Endothelial cell of umbilical vein (primary cell): ENCODE data around the gene RBM47. TPM values are rescaled to one million over a fixed set of nuclear protein-coding genes. Genes with fewer than 3 reads are reported as not detected.

Experiments used
- BruUV-seq: library from RNA; stranded (reverse); fragments of 400-500 nt; replicated peaks from 2 replicates; lab custom pipeline; 2021; lab: Mats Ljungman, UMichigan
- CTCF ChIA-PET: fragments of 300-600, 350-600 bp; sonication (Branson Sonifier 250); formaldehyde crosslinking; loops from one replicate; lab custom pipeline; 2021; ENCODE audit warnings: antibody characterized with exemption, inconsistent platforms; lab: Charles Lee
- POLR2A ChIA-PET: fragments of 300-600, 350-600 bp; sonication (Branson Sonifier 250); formaldehyde crosslinking; loops from one replicate; lab custom pipeline; 2021; ENCODE audit warnings: antibody characterized with exemption, inconsistent platforms; lab: Charles Lee
- DNase-seq: peaks from one replicate; pipeline ENCODE4 v3.0.0-alpha.2; 2011; ENCODE audit warnings: low read depth, low spot score
- FAIRE-seq: peaks from 2 replicates; lab custom pipeline; 2011; peaks lifted over from hg19 to GRCh38; lab: Jason Lieb, UNC
- H2AFZ ChIP-seq: 2 replicates; pipeline ENCODE4 v1.6.0; 2012; ENCODE audit warnings: low read depth, low read length, control low read depth, inconsistent platforms
- H3K27ac ChIP-seq: 2 replicates; pipeline ENCODE4 v1.5.1; 2011; ENCODE audit warnings: low read depth, mild to moderate bottlenecking, control low read depth, low read length, moderate library complexity; ENCODE audit not compliant: insufficient read depth
- H3K27me3 ChIP-seq, 2 experiments: 2 replicates each; pipeline versions ENCODE4 v1.6.0 to v1.6.1; 2011; ENCODE audit warnings: low read length in 2 of 2, mixed read lengths in 1 of 2; ENCODE audit not compliant: control insufficient read depth in 2 of 2, insufficient read depth in 2 of 2
- H3K36me3 ChIP-seq, 2 experiments: 2 replicates in 1 of 2; 3 replicates in 1 of 2; pipeline ENCODE4 v1.5.1; 2011; ENCODE audit warnings: low read length in 2 of 2, mild to moderate bottlenecking in 1 of 2, moderate library complexity in 1 of 2; ENCODE audit not compliant: control insufficient read depth in 2 of 2, insufficient read depth in 2 of 2; ENCODE audit errors: extremely low read depth in 1 of 2
- H3K4me1 ChIP-seq: 3 replicates; pipeline ENCODE4 v1.5.1; 2011; ENCODE audit warnings: mild to moderate bottlenecking, low read length; ENCODE audit not compliant: control insufficient read depth, insufficient read depth; ENCODE audit errors: extremely low read depth
- H3K4me2 ChIP-seq: 2 replicates; pipeline ENCODE4 v1.6.1; 2011; ENCODE audit warnings: low read length, control low read depth, mixed read lengths; ENCODE audit not compliant: insufficient read depth
- H3K4me3 ChIP-seq, 3 experiments: fragments of 200-600 bp in 1 of 3; sonication (generic), shearing (Covaris generic) in 1 of 3; replicated peaks in 1 of 3; 2 replicates each; pipeline ENCODE4 v1.5.1; 2011 to 2016; ENCODE audit warnings: control low read depth in 3 of 3, low read length in 3 of 3, mild to moderate bottlenecking in 2 of 3, inconsistent platforms in 1 of 3, low read depth in 1 of 3, moderate library complexity in 1 of 3; ENCODE audit not compliant: insufficient read depth in 1 of 3
- H3K79me2 ChIP-seq: 2 replicates; pipeline ENCODE4 v1.6.0; 2012; ENCODE audit warnings: low read length, inconsistent platforms; ENCODE audit not compliant: control insufficient read depth, insufficient read depth
- H3K9ac ChIP-seq: replicated peaks from 2 replicates; pipeline ENCODE3; 2011; ENCODE audit warnings: low read length, control low read depth; ENCODE audit not compliant: insufficient read depth; ENCODE audit errors: extremely low read depth
- H3K9me1 ChIP-seq: replicated peaks from 3 replicates; pipeline ENCODE4 v1.6.0; 2011; ENCODE audit warnings: mild to moderate bottlenecking, low read length; ENCODE audit not compliant: control insufficient read depth, insufficient read depth; ENCODE audit errors: extremely low read depth
- H3K9me3 ChIP-seq: replicated peaks from 2 replicates; pipeline ENCODE4 v1.5.1; 2012; ENCODE audit warnings: low read length, inconsistent platforms; ENCODE audit not compliant: control insufficient read depth, insufficient read depth
- H4K20me1 ChIP-seq: replicated peaks from 2 replicates; pipeline ENCODE3; 2011; ENCODE audit warnings: mild to moderate bottlenecking, low read length; ENCODE audit not compliant: control insufficient read depth, insufficient read depth; ENCODE audit errors: extremely low read depth
- CTCF ChIP-seq, 2 donors: IDR thresholded peaks; 1 replicate in 1 of 2; 2 replicates in 1 of 2; pipeline ENCODE4 v1.5.1; 2011; ENCODE audit warnings: low read length in 2 of 2, mild to moderate bottlenecking in 2 of 2, moderate library complexity in 2 of 2, control low read depth in 1 of 2, inconsistent platforms in 1 of 2, low read depth in 1 of 2; ENCODE audit not compliant: insufficient read depth in 1 of 2; ENCODE audit errors: extremely low read depth in 1 of 2
- EZH2 ChIP-seq: IDR thresholded peaks from 2 replicates; pipeline ENCODE4 v1.6.1; 2012; ENCODE audit warnings: borderline replicate concordance, low read depth, mild to moderate bottlenecking, moderate library complexity, low read length, inconsistent platforms; ENCODE audit not compliant: severe bottlenecking
- FOS ChIP-seq: IDR thresholded peaks from 2 replicates; pipeline ENCODE4 v1.6.1; 2011; ENCODE audit warnings: mild to moderate bottlenecking, low read length, moderate library complexity, borderline replicate concordance; ENCODE audit not compliant: insufficient read depth
- GATA2 ChIP-seq: IDR thresholded peaks from 2 replicates; pipeline ENCODE4 v1.7.0; 2011; ENCODE audit warnings: low read depth, mild to moderate bottlenecking, moderate library complexity, mixed read lengths, low read length; ENCODE audit not compliant: insufficient read length, insufficient read depth
- JUN ChIP-seq: IDR thresholded peaks from 2 replicates; pipeline ENCODE4 v1.6.1; 2011; ENCODE audit warnings: borderline replicate concordance, low read depth; ENCODE audit not compliant: insufficient read length, insufficient read depth
- MAX ChIP-seq: IDR thresholded peaks from 2 replicates; pipeline ENCODE4 v1.6.1; 2011; ENCODE audit not compliant: insufficient read depth, insufficient read length
- MYC ChIP-seq: IDR thresholded peaks from one replicate; pipeline ENCODE4 v1.6.1; 2011; ENCODE audit warnings: mild to moderate bottlenecking, low read depth, low read length
- POLR2A ChIP-seq: IDR thresholded peaks from 2 replicates; pipeline ENCODE4 v1.6.1; 2012; ENCODE audit warnings: low read depth, mild to moderate bottlenecking, control low read depth, low read length
- POLR2AphosphoS5 ChIP-seq: IDR thresholded peaks from 2 replicates; pipeline ENCODE4 v1.6.1; 2012; ENCODE audit warnings: low read depth, mild to moderate bottlenecking, control low read depth, low read length, moderate library complexity; ENCODE audit not compliant: insufficient read depth
- dilution Hi-C: fragments of 300-500 bp; cut with MboI; formaldehyde crosslinking; loops from one replicate; pipeline ENCODE4 v1.15.0; 2019; ENCODE audit warnings: low sequenced_read_pairs; ENCODE audit not compliant: extremely low pct_ligation_motif_present
- intact Hi-C: fragments of 100-400 bp; cut with micrococcal nuclease; formaldehyde crosslinking; loops from one replicate; pipeline ENCODE4 v1.10.0; 2022
- polyA plus RNA-seq, 4 experiments: library from polyadenylated mRNA; depleted of rRNA in 3 of 4; stranded (reverse) in 3 of 4; unstranded in 1 of 4; fragments of >200 nt; gene quantifications; 2 replicates each; pipeline versions ENCODE4 v1.2.1 to v1.2.3, GENCODE V29; 2011 to 2012; ENCODE audit warnings: missing spikeins in 1 of 4
- total RNA-seq: library from RNA; stranded (reverse); gene quantifications from 2 replicates; pipeline ENCODE4 v1.2.3, GENCODE V29; 2021

RBM47 gene
- total and polyA plus RNA-seq, 2 donors (not counting 3 experiments of a cell fraction or from before 2014, with no cell fraction given), result not detected

- ChIA-PET POLR2A (no interaction called here), CTCF (interaction anchor here (1.0 kb wide), 1 partner anchor 9 kb away, joined by 4 read pairs; no protein-coding TSS in a partner anchor)
- Histone ChIP-seq H3K27me3 (no peaks in the 10 kb centered on the region), H3K79me2 (no peaks in the 10 kb centered on the region), H3K4me3 (no peak overlapping the region), H3K9me1 (no peaks in the 10 kb centered on the region), H3K9me3 (no peaks in the 10 kb centered on the region), H3K4me1 (no peaks in the 10 kb centered on the region), H3K4me2 (no peak overlapping the region), H2AFZ (no peak overlapping the region), H3K9ac (no peak overlapping the region), H3K27ac (no peak overlapping the region), H4K20me1 (no peaks in the 10 kb centered on the region), H3K36me3 (no peaks in the 10 kb centered on the region)
- TF ChIP-seq MAX, result no peak
- TF ChIP-seq MYC, result no peak
- TF ChIP-seq POLR2AphosphoS5, result no peak
- TF ChIP-seq CTCF (IDR thresholded peaks at IDR 0.05; ENCODE audit: extremely low read depth in 1 of 2, insufficient read depth in 1 of 2, low read depth in 1 of 2, low read length in 2 of 2), result no peak
- TF ChIP-seq EZH2, result no peak
- no peak for TF ChIP-seq FOS
- no peak for TF ChIP-seq GATA2
- TF ChIP-seq JUN, result no peak
- TF ChIP-seq POLR2A, result no peak
- no peak for DNase-seq
- no peak for FAIRE-seq
- dilution Hi-C loops (no loop called here), intact Hi-C loops (no loop called here)
- BruUV-seq, result no TSS peak
Measured at GRCh38 chr4:40412388-40412787, 217.3 kb downstream of the RBM47 start.
